Endodermal cell (in vitro differentiated cells): ENCODE data around the gene TSC2. TPM values are rescaled to one million over a fixed set of nuclear protein-coding genes. Genes with fewer than 3 reads are reported as not detected.

Experiments
- DNase-seq: peaks from one replicate; pipeline ENCODE4 v3.0.0-alpha.2; 2017
- H3K27ac ChIP-seq: 2 replicates; pipeline ENCODE4 v1.5.1; 2013; ENCODE audit warnings: mild to moderate bottlenecking, low read depth, low read length, moderate library complexity
- H3K27me3 ChIP-seq: 2 replicates; pipeline ENCODE4 v1.6.1; 2013; ENCODE audit warnings: mild to moderate bottlenecking, low read length, moderate library complexity; ENCODE audit not compliant: insufficient read depth, control insufficient read depth, poor library complexity, severe bottlenecking
- H3K36me3 ChIP-seq: 2 replicates; pipeline ENCODE4 v1.7.0; 2013; ENCODE audit warnings: mild to moderate bottlenecking, low read length, moderate library complexity; ENCODE audit not compliant: control insufficient read depth, insufficient read depth
- H3K4me1 ChIP-seq: one replicate; pipeline ENCODE4 v1.7.0; 2013; ENCODE audit warnings: low read length; ENCODE audit not compliant: control insufficient read depth, insufficient read depth
- H3K4me3 ChIP-seq: 2 replicates; pipeline ENCODE4 v1.5.1; 2013; ENCODE audit warnings: mild to moderate bottlenecking, low read length, moderate library complexity
- H3K9ac ChIP-seq: 2 replicates; pipeline ENCODE4 v1.6.1; 2013; ENCODE audit warnings: mild to moderate bottlenecking, low read length, moderate library complexity; ENCODE audit not compliant: poor library complexity, severe bottlenecking; ENCODE audit errors: extremely low read depth
- H3K9me3 ChIP-seq: 2 replicates; pipeline ENCODE4 v1.6.1; 2013; ENCODE audit warnings: mild to moderate bottlenecking, low read length, moderate library complexity; ENCODE audit not compliant: control insufficient read depth
- H3K27ac Mint-ChIP-seq: 2 replicates; pipeline ENCODE4 v1.8.0; 2020; ENCODE audit warnings: mixed read lengths
- H3K27me3 Mint-ChIP-seq: 2 replicates; pipeline ENCODE4 v1.8.0; 2021; ENCODE audit warnings: mild to moderate bottlenecking, mixed read lengths; ENCODE audit not compliant: insufficient read depth
- H3K36me3 Mint-ChIP-seq: 2 replicates; pipeline ENCODE4 v1.8.0; 2020; ENCODE audit warnings: low read depth, mixed read lengths
- H3K4me1 Mint-ChIP-seq: 2 replicates; pipeline ENCODE4 v1.8.0; 2020; ENCODE audit warnings: mixed read lengths
- H3K4me3 Mint-ChIP-seq: 2 replicates; pipeline ENCODE4 v1.8.0; 2020; ENCODE audit warnings: mild to moderate bottlenecking, moderate library complexity, mixed read lengths
- H3K9me3 Mint-ChIP-seq: 2 replicates; pipeline ENCODE4 v1.8.0; 2020; ENCODE audit warnings: mild to moderate bottlenecking, mixed read lengths
- WGBS, 2 experiments: methylation state at CpG; one replicate each; pipeline versions ENCODE4 v1.1.5 to v1.1.7; 2013; ENCODE audit warnings: missing lambda C conversion rate in 2 of 2, mixed read lengths in 1 of 2; ENCODE audit not compliant: insufficient coverage in 1 of 2, insufficient read length in 1 of 2; 5-methylcytosine and 5-hydroxymethylcytosine counted together
- total RNA-seq, 2 donors: library from RNA; stranded (reverse); fragmentation: NEBNext Ultra II Directional in 1 of 2; extraction: Animal tissue kit (Norgen Biotek cat#: 25700) in 1 of 2; gene quantifications; 2 replicates in 1 of 2; 3 replicates in 1 of 2; pipeline ENCODE4 v1.2.1, GENCODE V29; 2021
- TF ChIP-seq, protein P1 (sequence below): fragments of 200-600 bp; sonication (generic); conservative IDR thresholded peaks from 2 replicates; pipeline ENCODE4 v1.5.0; 2021; ENCODE audit warnings: antibody characterized with exemption, mild to moderate bottlenecking

TSC2 gene
- total RNA-seq, 2 donors from 2014 or later, result 166 to 192 TPM

DNA sequence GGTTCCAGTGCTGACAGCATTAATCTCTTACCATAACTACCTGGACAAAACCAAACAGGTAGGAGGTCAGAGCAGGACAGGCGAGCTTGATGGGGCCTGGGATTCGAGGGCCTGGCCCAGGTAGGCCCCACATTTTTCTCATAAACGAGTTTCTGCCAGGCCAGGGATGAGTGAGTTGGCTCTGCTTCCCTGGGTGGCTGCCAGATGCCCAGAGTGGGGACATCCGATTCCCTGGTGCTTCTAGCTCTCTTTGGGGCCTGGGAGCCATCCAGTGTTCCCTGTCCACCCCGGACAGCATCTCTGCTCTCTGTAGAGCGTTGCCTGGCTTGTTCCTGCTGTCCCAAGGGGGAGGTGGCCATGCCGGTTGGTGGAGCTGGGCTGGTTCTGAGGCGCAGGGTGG lies 25.1 kb downstream of the TSC2 start:
- peaks cover 46% of the 10 kb centered on the region for H3K36me3 Mint-ChIP-seq
- H3K4me1 Mint-ChIP-seq, result no peaks in the 10 kb centered on the region
- 91 to 97% methylated on average over 6 to 8 of the region's 8 CpGs for WGBS, 2 experiments
- TF ChIP-seq, protein P1, sequence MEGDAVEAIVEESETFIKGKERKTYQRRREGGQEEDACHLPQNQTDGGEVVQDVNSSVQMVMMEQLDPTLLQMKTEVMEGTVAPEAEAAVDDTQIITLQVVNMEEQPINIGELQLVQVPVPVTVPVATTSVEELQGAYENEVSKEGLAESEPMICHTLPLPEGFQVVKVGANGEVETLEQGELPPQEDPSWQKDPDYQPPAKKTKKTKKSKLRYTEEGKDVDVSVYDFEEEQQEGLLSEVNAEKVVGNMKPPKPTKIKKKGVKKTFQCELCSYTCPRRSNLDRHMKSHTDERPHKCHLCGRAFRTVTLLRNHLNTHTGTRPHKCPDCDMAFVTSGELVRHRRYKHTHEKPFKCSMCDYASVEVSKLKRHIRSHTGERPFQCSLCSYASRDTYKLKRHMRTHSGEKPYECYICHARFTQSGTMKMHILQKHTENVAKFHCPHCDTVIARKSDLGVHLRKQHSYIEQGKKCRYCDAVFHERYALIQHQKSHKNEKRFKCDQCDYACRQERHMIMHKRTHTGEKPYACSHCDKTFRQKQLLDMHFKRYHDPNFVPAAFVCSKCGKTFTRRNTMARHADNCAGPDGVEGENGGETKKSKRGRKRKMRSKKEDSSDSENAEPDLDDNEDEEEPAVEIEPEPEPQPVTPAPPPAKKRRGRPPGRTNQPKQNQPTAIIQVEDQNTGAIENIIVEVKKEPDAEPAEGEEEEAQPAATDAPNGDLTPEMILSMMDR, result no peak
- DNase-seq, result no peak
- no peaks in the 10 kb centered on the region for H3K4me1 ChIP-seq
- no peak overlapping the region for H3K27ac Mint-ChIP-seq
- H3K4me3 ChIP-seq, result no peak overlapping the region
- no peak overlapping the region for H3K9ac ChIP-seq
- H3K36me3 ChIP-seq, result peaks cover 4% of the 10 kb centered on the region
- H3K27me3 ChIP-seq, result no peaks in the 10 kb centered on the region
- no peak overlapping the region for H3K27ac ChIP-seq
- H3K9me3 Mint-ChIP-seq, result no peaks in the 10 kb centered on the region
- H3K4me3 Mint-ChIP-seq, result no peak overlapping the region
- no peaks in the 10 kb centered on the region for H3K27me3 Mint-ChIP-seq
- H3K9me3 ChIP-seq, result no peaks in the 10 kb centered on the region

DNA sequence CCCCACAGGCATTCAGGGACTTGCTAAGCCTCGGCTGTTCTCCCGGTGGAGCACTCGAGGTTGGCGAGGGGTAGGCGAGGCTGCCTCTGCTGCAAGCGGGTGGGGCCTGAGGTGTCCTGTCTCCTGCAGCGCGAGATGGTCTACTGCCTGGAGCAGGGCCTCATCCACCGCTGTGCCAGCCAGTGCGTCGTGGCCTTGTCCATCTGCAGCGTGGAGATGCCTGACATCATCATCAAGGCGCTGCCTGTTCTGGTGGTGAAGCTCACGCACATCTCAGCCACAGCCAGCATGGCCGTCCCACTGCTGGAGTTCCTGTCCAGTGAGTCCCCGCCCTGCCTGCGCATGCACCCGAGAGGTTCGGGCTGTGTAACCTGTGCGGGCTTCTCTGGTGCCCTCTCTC lies 26.3 kb downstream of the TSC2 start:
- H3K27ac Mint-ChIP-seq, result no peak overlapping the region
- TF ChIP-seq, protein P1, result no peak
- H3K36me3 Mint-ChIP-seq, result peaks cover 37% of the 10 kb centered on the region
- H3K4me1 Mint-ChIP-seq, result no peaks in the 10 kb centered on the region
- no peak overlapping the region for H3K4me3 Mint-ChIP-seq
- no peaks in the 10 kb centered on the region for H3K27me3 Mint-ChIP-seq
- DNase-seq, result no peak
- Histone ChIP-seq H3K36me3 (peaks cover 4% of the 10 kb centered on the region), H3K27ac (no peak overlapping the region), H3K9ac (no peak overlapping the region), H3K4me1 (no peaks in the 10 kb centered on the region), H3K4me3 (no peak overlapping the region), H3K9me3 (no peaks in the 10 kb centered on the region), H3K27me3 (no peaks in the 10 kb centered on the region)
- H3K9me3 Mint-ChIP-seq, result no peaks in the 10 kb centered on the region
- 95 to 96% methylated on average over 20 of the region's 20 CpGs for WGBS, 2 experiments

DNA sequence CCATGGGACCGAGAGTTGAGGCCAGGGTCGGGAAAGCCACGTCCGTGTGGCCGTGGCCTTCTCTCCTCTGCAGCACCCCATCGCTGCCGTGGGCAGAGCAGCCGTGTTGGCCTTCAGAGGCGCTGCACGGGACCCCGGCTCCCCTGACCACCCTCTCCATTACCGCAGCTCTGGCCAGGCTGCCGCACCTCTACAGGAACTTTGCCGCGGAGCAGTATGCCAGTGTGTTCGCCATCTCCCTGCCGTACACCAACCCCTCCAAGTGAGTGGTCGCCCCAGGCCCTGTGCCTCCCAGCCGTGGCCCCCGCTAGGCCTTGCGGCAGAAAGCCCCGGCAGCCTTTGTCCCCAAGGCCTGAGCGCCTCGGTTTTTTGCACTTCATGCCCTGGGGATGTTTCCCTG lies 27.8 kb downstream of the TSC2 start:
- no peaks in the 10 kb centered on the region for H3K4me1 Mint-ChIP-seq
- TF ChIP-seq, protein P1, result no peak
- H3K4me3 ChIP-seq, result no peak overlapping the region
- peaks cover 4% of the 10 kb centered on the region for H3K36me3 ChIP-seq
- 95 to 99% methylated on average over 17 to 24 of the region's 24 CpGs for WGBS, 2 experiments
- H3K4me1 ChIP-seq, result no peaks in the 10 kb centered on the region
- no peaks in the 10 kb centered on the region for H3K9me3 Mint-ChIP-seq
- no peak overlapping the region for H3K27ac ChIP-seq
- H3K9me3 ChIP-seq, result no peaks in the 10 kb centered on the region
- H3K4me3 Mint-ChIP-seq, result no peak overlapping the region
- no peaks in the 10 kb centered on the region for H3K27me3 ChIP-seq
- H3K36me3 Mint-ChIP-seq, result peaks cover 29% of the 10 kb centered on the region
- no peak overlapping the region for H3K9ac ChIP-seq
- H3K27me3 Mint-ChIP-seq, result no peaks in the 10 kb centered on the region
- H3K27ac Mint-ChIP-seq, result no peak overlapping the region
- DNase-seq, result no peak
